H1 (cell line): ENCODE data around the gene UBE2E1. TPM values are rescaled to one million over a fixed set of nuclear protein-coding genes. Genes with fewer than 3 reads are reported as not detected.

Experiments
- CTCF ChIA-PET: fragments of 300-600 bp; sonication (Branson Sonifier 250); formaldehyde crosslinking; loops from one replicate; lab custom pipeline; 2021; ENCODE audit not compliant: partially characterized antibody; lab: Charles Lee
- POLR2A ChIA-PET: fragments of 300-600 bp; sonication (Branson Sonifier 250); formaldehyde crosslinking; loops from one replicate; lab custom pipeline; 2021; ENCODE audit warnings: inconsistent platforms; ENCODE audit not compliant: partially characterized antibody; lab: Charles Lee
- DNase-seq, 2 experiments: peaks; one replicate each; pipeline versions ENCODE4 v3.0.0 to v3.0.0-alpha.2; 2010 to 2022; ENCODE audit warnings: low spot score in 2 of 2, low read depth in 1 of 2, mixed read lengths in 1 of 2
- FAIRE-seq: peaks from 2 replicates; lab custom pipeline; 2011; peaks lifted over from hg19 to GRCh38; lab: Jason Lieb, UNC
- H2AFZ ChIP-seq: 2 replicates; pipeline ENCODE4 v1.8.1; 2012; ENCODE audit warnings: low read length, inconsistent platforms
- H2AK5ac ChIP-seq: 2 replicates; pipeline ENCODE4 v1.6.1; 2013; ENCODE audit warnings: low read depth, low read length
- H2BK120ac ChIP-seq: replicated peaks from 2 replicates; pipeline ENCODE3; 2013; ENCODE audit warnings: low read depth, low read length, inconsistent platforms
- H2BK12ac ChIP-seq: 2 replicates; pipeline ENCODE4 v1.6.1; 2013; ENCODE audit warnings: low read depth, low read length
- H2BK15ac ChIP-seq: 2 replicates; pipeline ENCODE4 v1.6.1; 2013; ENCODE audit warnings: low read length
- H2BK20ac ChIP-seq: 2 replicates; pipeline ENCODE4 v1.6.1; 2013; ENCODE audit warnings: low read length
- H2BK5ac ChIP-seq: 2 replicates; pipeline ENCODE4 v1.6.1; 2013; ENCODE audit warnings: low read depth, low read length
- H3K14ac ChIP-seq: 2 replicates; pipeline ENCODE4 v1.6.1; 2013; ENCODE audit warnings: inconsistent platforms; ENCODE audit not compliant: insufficient read length
- H3K18ac ChIP-seq: 2 replicates; pipeline ENCODE4 v1.6.1; 2013; ENCODE audit warnings: low read length; ENCODE audit errors: extremely low read depth
- H3K23ac ChIP-seq: 2 replicates; pipeline ENCODE4 v1.6.1; 2013; ENCODE audit warnings: inconsistent platforms; ENCODE audit not compliant: insufficient read length
- H3K23me2 ChIP-seq: 2 replicates; pipeline ENCODE4 v1.6.1; 2013; ENCODE audit warnings: low read depth, low read length
- H3K27ac ChIP-seq: 2 replicates; pipeline ENCODE4 v1.6.1; 2011; ENCODE audit warnings: low read depth, low read length, inconsistent platforms
- H3K27me3 ChIP-seq, 4 experiments: replicated peaks in 1 of 4; 1 replicate in 1 of 4; 2 replicates in 3 of 4; pipeline versions ENCODE4 v1.6.1 to v1.8.1; 2011 to 2013; ENCODE audit warnings: low read length in 3 of 4, mild to moderate bottlenecking in 3 of 4, inconsistent platforms in 2 of 4, mixed read lengths in 2 of 4, moderate library complexity in 1 of 4; ENCODE audit not compliant: control insufficient read depth in 3 of 4, insufficient read depth in 3 of 4; ENCODE audit errors: extremely low read depth in 1 of 4
- H3K36me3 ChIP-seq, 4 experiments: 2 replicates each; pipeline versions ENCODE4 v1.6.1 to v1.8.1; 2011 to 2013; ENCODE audit warnings: mild to moderate bottlenecking in 4 of 4, low read length in 3 of 4, moderate library complexity in 2 of 4, control low read depth in 1 of 4, inconsistent platforms in 1 of 4; ENCODE audit not compliant: insufficient read depth in 4 of 4, control insufficient read depth in 2 of 4
- H3K4ac ChIP-seq: replicated peaks from 2 replicates; pipeline ENCODE3; 2013; ENCODE audit warnings: low read length, low read depth, mixed read lengths, inconsistent platforms; ENCODE audit not compliant: insufficient read length
- H3K4me1 ChIP-seq, 4 experiments: replicated peaks in 1 of 4; 1 replicate in 1 of 4; 2 replicates in 3 of 4; pipeline versions ENCODE4 v1.6.1 to v1.8.1; 2011 to 2013; ENCODE audit warnings: low read length in 3 of 4, inconsistent platforms in 2 of 4, mixed read lengths in 1 of 4; ENCODE audit not compliant: insufficient read depth in 4 of 4, control insufficient read depth in 3 of 4
- H3K4me2 ChIP-seq, 2 experiments: 2 replicates each; pipeline versions ENCODE4 v1.6.1 to v1.8.1; 2011 to 2013; ENCODE audit warnings: low read depth in 2 of 2, low read length in 2 of 2, control low read depth in 1 of 2, inconsistent platforms in 1 of 2, mild to moderate bottlenecking in 1 of 2; ENCODE audit not compliant: insufficient read depth in 1 of 2
- H3K4me3 ChIP-seq, 4 experiments: fragments of 200-600, 300-600 bp in 1 of 4; sonication (generic), shearing (Covaris generic), sonication (Bioruptor Twin) in 1 of 4; 2 replicates each; pipeline versions ENCODE4 v1.5.1 to v1.8.1; 2011 to 2016; ENCODE audit warnings: low read length in 4 of 4, low read depth in 3 of 4, control low read depth in 2 of 4, inconsistent platforms in 2 of 4, mild to moderate bottlenecking in 2 of 4, mixed read lengths in 1 of 4, moderate library complexity in 1 of 4; ENCODE audit not compliant: insufficient read depth in 2 of 4; ENCODE audit errors: extremely low read depth in 1 of 4
- H3K56ac ChIP-seq: replicated peaks from 2 replicates; pipeline ENCODE3; 2013; ENCODE audit warnings: low read depth, mild to moderate bottlenecking, mixed read lengths, low read length, inconsistent platforms; ENCODE audit not compliant: insufficient read length
- H3K79me1 ChIP-seq: 2 replicates; pipeline ENCODE4 v1.6.1; 2013; ENCODE audit warnings: low read depth, low read length, control low read depth
- H3K79me2 ChIP-seq, 2 experiments: 2 replicates each; pipeline versions ENCODE4 v1.6.1 to v1.8.1; 2012 to 2013; ENCODE audit warnings: low read length in 2 of 2, mild to moderate bottlenecking in 2 of 2, inconsistent platforms in 1 of 2; ENCODE audit not compliant: insufficient read depth in 2 of 2, control insufficient read depth in 1 of 2
- H3K9ac ChIP-seq, 4 experiments: replicated peaks in 1 of 4; 1 replicate in 1 of 4; 2 replicates in 3 of 4; pipeline versions ENCODE4 v1.6.1 to v1.8.1; 2011 to 2013; ENCODE audit warnings: low read depth in 3 of 4, low read length in 3 of 4, control low read depth in 2 of 4, mild to moderate bottlenecking in 2 of 4, moderate library complexity in 2 of 4, inconsistent platforms in 1 of 4; ENCODE audit errors: extremely low read depth in 1 of 4
- H3K9me3 ChIP-seq, 2 experiments: 2 replicates each; pipeline versions ENCODE4 v1.6.1 to v1.8.1; 2012 to 2013; ENCODE audit warnings: mild to moderate bottlenecking in 2 of 2, moderate library complexity in 2 of 2, control low read depth in 1 of 2, inconsistent platforms in 1 of 2, low read depth in 1 of 2, low read length in 1 of 2, mixed read lengths in 1 of 2; ENCODE audit not compliant: insufficient read depth in 2 of 2
- H4K20me1 ChIP-seq, 2 experiments: replicated peaks in 1 of 2; 2 replicates each; pipeline versions ENCODE3 to v1.8.1; 2011 to 2013; ENCODE audit warnings: inconsistent platforms in 2 of 2, low read length in 2 of 2, mild to moderate bottlenecking in 1 of 2; ENCODE audit not compliant: insufficient read depth in 2 of 2, control insufficient read depth in 1 of 2
- H4K5ac ChIP-seq: 2 replicates; pipeline ENCODE4 v1.6.1; 2013; ENCODE audit warnings: low read length, low read depth, mixed read lengths, inconsistent platforms; ENCODE audit not compliant: insufficient read length
- H4K8ac ChIP-seq: 2 replicates; pipeline ENCODE4 v1.8.0; 2013; ENCODE audit warnings: mild to moderate bottlenecking, moderate library complexity, low read length, inconsistent platforms; ENCODE audit not compliant: insufficient read depth; ENCODE audit errors: extremely low read depth
- H4K91ac ChIP-seq: replicated peaks from 2 replicates; pipeline ENCODE3; 2013; ENCODE audit warnings: low read length, mixed read lengths, inconsistent platforms; ENCODE audit not compliant: insufficient read length
- CBX8 ChIP-seq: fragments of 300-800, 300-1000 bp; sonication (generic); IDR thresholded peaks from 2 replicates; pipeline ENCODE4 v1.7.1; 2016; ENCODE audit warnings: low read depth, low read length, borderline replicate concordance
- CREB1 ChIP-seq: IDR thresholded peaks from 2 replicates; pipeline ENCODE4 v1.6.1; 2012; ENCODE audit warnings: inconsistent platforms
- GABPA ChIP-seq: IDR thresholded peaks from 2 replicates; pipeline ENCODE4 v1.6.1; 2011; ENCODE audit warnings: mild to moderate bottlenecking, low read length, moderate library complexity, borderline replicate concordance; ENCODE audit not compliant: insufficient read depth
- JUN ChIP-seq: IDR thresholded peaks from 2 replicates; pipeline ENCODE4 v1.6.1; 2011; ENCODE audit warnings: low read depth, mild to moderate bottlenecking, improper control_type of control experiment, low read length
- JUND ChIP-seq: IDR thresholded peaks from 2 replicates; pipeline ENCODE4 v1.6.1; 2011; ENCODE audit warnings: mild to moderate bottlenecking, improper control_type of control experiment, low read length
- RAD21 ChIP-seq, 2 experiments: IDR thresholded peaks in 1 of 2; conservative IDR thresholded peaks in 1 of 2; 2 replicates each; pipeline ENCODE4 v1.6.1; 2011; ENCODE audit warnings: low read depth in 2 of 2, low read length in 2 of 2, improper control_type of control experiment in 1 of 2, inconsistent platforms in 1 of 2, mild to moderate bottlenecking in 1 of 2, moderate library complexity in 1 of 2
- SIN3A ChIP-seq, 2 experiments: IDR thresholded peaks in 1 of 2; conservative IDR thresholded peaks in 1 of 2; 2 replicates each; pipeline ENCODE4 v1.6.1; 2011 to 2012; ENCODE audit warnings: low read length in 2 of 2, improper control_type of control experiment in 1 of 2, low read depth in 1 of 2, mild to moderate bottlenecking in 1 of 2
- SRF ChIP-seq: IDR thresholded peaks from 2 replicates; pipeline ENCODE4 v1.6.1; 2011; ENCODE audit warnings: mild to moderate bottlenecking, low read depth, low read length, moderate library complexity
- TAF1 ChIP-seq: IDR thresholded peaks from 2 replicates; pipeline ENCODE4 v1.6.1; 2011; ENCODE audit warnings: mild to moderate bottlenecking, low read depth, low read length
- TEAD4 ChIP-seq: IDR thresholded peaks from 2 replicates; pipeline ENCODE4 v1.6.1; 2012; ENCODE audit warnings: low read depth, low read length, inconsistent platforms, mixed read lengths
- WGBS, 2 experiments: shearing (Covaris generic) in 1 of 2; methylation state at CpG; one replicate each; pipeline versions ENCODE4 v1.1.6 to v1.1.7; 2013 to 2015; ENCODE audit warnings: low lambda C conversion rate in 2 of 2, mixed read lengths in 2 of 2, inconsistent platforms in 1 of 2, low coverage in 1 of 2, missing lambda C conversion rate in 1 of 2; ENCODE audit not compliant: insufficient replicate concordance in 2 of 2, insufficient coverage in 1 of 2, insufficient read length in 1 of 2; ENCODE audit errors: extremely low coverage in 1 of 2, missing lambda C conversion rate in 1 of 2; 5-methylcytosine and 5-hydroxymethylcytosine counted together
- polyA plus RNA-seq, 7 experiments: library from polyadenylated mRNA; depleted of rRNA in 3 of 7; stranded (reverse) in 5 of 7; unstranded in 2 of 7; fragments of >200 nt in 5 of 7; fragments of 200-250 nt in 2 of 7; gene quantifications; 1 replicate in 5 of 7; 2 replicates in 1 of 7; 4 replicates in 1 of 7; pipeline versions ENCODE4 v1.2.1 to v1.2.3, GENCODE V29; 2011 to 2013; ENCODE audit warnings: missing spikeins in 2 of 7, mixed read lengths in 2 of 7
- total RNA-seq: library from RNA; stranded (reverse); fragmentation: NEBNext Ultra II Directional; extraction: Animal tissue kit (Norgen Biotek cat#: 25700); gene quantifications from 2 replicates; pipeline ENCODE4 v1.2.1, GENCODE V29; 2021
- TF ChIP-seq, protein P1 (sequence below): IDR thresholded peaks from 2 replicates; pipeline ENCODE4 v1.6.1; 2012; ENCODE audit warnings: low read length, inconsistent platforms

Gene UBE2E1
- total and polyA plus RNA-seq, 2 of the 8 experiments (the other 6 are each of a cell fraction or from before 2014, with no cell fraction given): 109 to 141 TPM

DNA sequence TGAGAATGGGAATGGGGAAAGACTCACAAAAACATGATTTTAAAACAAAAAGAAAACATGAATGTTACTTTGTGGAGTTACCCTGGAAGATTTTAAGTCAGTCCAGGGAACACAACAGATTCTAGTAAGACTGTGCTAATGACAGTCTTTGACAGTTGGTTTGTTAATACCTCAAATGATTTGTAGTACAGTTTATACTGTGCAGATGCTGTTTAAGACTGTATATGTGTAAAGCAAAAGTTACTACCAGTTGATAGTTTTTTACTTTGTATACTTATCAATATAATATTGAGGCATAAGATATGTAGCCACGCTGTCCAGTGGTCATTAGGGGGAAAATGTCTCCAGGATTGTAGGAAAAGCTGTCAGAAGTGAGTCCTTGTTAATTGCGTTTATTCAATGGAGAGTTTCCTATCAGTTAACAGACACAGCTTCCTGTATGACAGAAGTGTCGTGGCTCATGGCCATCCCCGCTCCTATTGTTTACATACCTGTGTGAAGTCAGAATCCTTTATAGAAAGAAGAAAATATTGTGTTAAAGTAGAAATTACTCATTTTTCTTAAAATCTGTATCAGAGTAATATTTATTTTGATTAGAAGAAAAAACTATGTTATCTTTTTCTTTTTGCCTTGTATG is 75.1 kb downstream of the UBE2E1 start:
- H2BK12ac ChIP-seq: no peak overlapping the region
- FAIRE-seq: no peak
- no peaks in the 10 kb centered on the region for H3K27me3 ChIP-seq
- H4K91ac ChIP-seq: no peak overlapping the region
- no peak overlapping the region for H3K56ac ChIP-seq
- H2AFZ ChIP-seq: no peak overlapping the region
- no peaks in the 10 kb centered on the region; a peak in 1 of 7 replicates for H3K4me1 ChIP-seq
- H2BK15ac ChIP-seq: no peak overlapping the region
- H3K9me3 ChIP-seq: peaks cover 9 to 17% of the 10 kb centered on the region in 2 experiments; a peak in 3 of 4 replicates
- no peak overlapping the region for H4K8ac ChIP-seq
- no peak overlapping the region for H3K9ac ChIP-seq
- no peak for DNase-seq
- peaks cover 3% of the 10 kb centered on the region for H3K79me1 ChIP-seq
- POLR2A ChIA-PET: interaction anchor here (2.1 to 4.7 kb wide), 2 partner anchors 15 to 37 kb away, joined by 5 to 45 read pairs; partner anchors contain the start of genes NKIRAS1 and RPL15
- H3K23me2 ChIP-seq: no peaks in the 10 kb centered on the region
- no peak overlapping the region for H3K4ac ChIP-seq
- no peak overlapping the region for H2BK20ac ChIP-seq
- WGBS, 2 experiments: 91% methylated on average over 4 of the region's 4 CpGs; no CpG with 5 or more reads in 1 of the 2 experiments
- H3K23ac ChIP-seq: no peak overlapping the region
- no peak overlapping the region for H2AK5ac ChIP-seq
- H4K20me1 ChIP-seq: peaks cover 0 to 3% of the 10 kb centered on the region in 2 experiments
- H3K4me2 ChIP-seq: no peak overlapping the region
- no peak overlapping the region for H3K14ac ChIP-seq
- no peak overlapping the region for H2BK5ac ChIP-seq
- peaks cover 0 to 28% (median 10%) of the 10 kb centered on the region in 4 experiments; a peak in 7 of 8 replicates for H3K36me3 ChIP-seq
- no peak overlapping the region for H2BK120ac ChIP-seq
- H3K79me2 ChIP-seq: peaks cover 3 to 66% of the 10 kb centered on the region in 2 experiments
- no peak overlapping the region for H4K5ac ChIP-seq
- no peak overlapping the region for H3K4me3 ChIP-seq
- CTCF ChIA-PET: interaction anchor here (0.9 to 5.5 kb wide), 3 partner anchors 8 to 47 kb away, joined by 3 to 34 read pairs (median 3); no protein-coding TSS in a partner anchor
- H3K18ac ChIP-seq: no peak overlapping the region
- no peak overlapping the region for H3K27ac ChIP-seq
- TF ChIP-seq SRF: no peak
- TF ChIP-seq GABPA: no peak
- no peak for TF ChIP-seq TAF1
- TF ChIP-seq JUN: no peak
- TF ChIP-seq, protein P1, sequence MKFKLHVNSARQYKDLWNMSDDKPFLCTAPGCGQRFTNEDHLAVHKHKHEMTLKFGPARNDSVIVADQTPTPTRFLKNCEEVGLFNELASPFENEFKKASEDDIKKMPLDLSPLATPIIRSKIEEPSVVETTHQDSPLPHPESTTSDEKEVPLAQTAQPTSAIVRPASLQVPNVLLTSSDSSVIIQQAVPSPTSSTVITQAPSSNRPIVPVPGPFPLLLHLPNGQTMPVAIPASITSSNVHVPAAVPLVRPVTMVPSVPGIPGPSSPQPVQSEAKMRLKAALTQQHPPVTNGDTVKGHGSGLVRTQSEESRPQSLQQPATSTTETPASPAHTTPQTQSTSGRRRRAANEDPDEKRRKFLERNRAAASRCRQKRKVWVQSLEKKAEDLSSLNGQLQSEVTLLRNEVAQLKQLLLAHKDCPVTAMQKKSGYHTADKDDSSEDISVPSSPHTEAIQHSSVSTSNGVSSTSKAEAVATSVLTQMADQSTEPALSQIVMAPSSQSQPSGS: no peak
- TF ChIP-seq CBX8: no peak
- TF ChIP-seq SIN3A (conservative IDR thresholded peaks at IDR 0.05 in 1 of 2, IDR thresholded peaks at IDR 0.05 in 1 of 2; ENCODE audit: low read depth in 1 of 2, low read length in 2 of 2): no peak
- no peak for TF ChIP-seq JUND
- TF ChIP-seq TEAD4: no peak
- TF ChIP-seq CREB1: no peak
- no peak for TF ChIP-seq RAD21 (IDR thresholded peaks at IDR 0.05 in 1 of 2, conservative IDR thresholded peaks at IDR 0.05 in 1 of 2; ENCODE audit: low read depth in 2 of 2, low read length in 2 of 2)
